GM13977 (cell line): ENCODE measurements around the gene PAQR7.

Experiments used
- DNase-seq: peaks from one replicate; pipeline ENCODE4 v3.0.0; 2012; ENCODE audit warnings: low spot score
- CTCF ChIP-seq: IDR thresholded peaks from 2 replicates; pipeline ENCODE4 v1.5.1; 2012; ENCODE audit warnings: mild to moderate bottlenecking, control low read depth; ENCODE audit not compliant: insufficient read depth; ENCODE audit errors: extremely low read depth, missing control alignments
- in situ Hi-C: fragments of 300-500 bp; cut with MboI; formaldehyde crosslinking; loops from one replicate; pipeline ENCODE4 v1.12.0; 2022; ENCODE audit warnings: low sequenced_read_pairs, low pct_unique_long_range_greater_than_20kb, mixed read lengths, inconsistent platforms; ENCODE audit not compliant: unreplicated experiment

The PAQR7 gene

GRCh38 chr1:25908161-25908560, 32.7 kb upstream of the PAQR7 start:
- in situ Hi-C loops = no loop called here
- TF ChIP-seq CTCF = no peak
- no peak for DNase-seq

GRCh38 chr1:25907601-25908000, 32.1 kb upstream of the PAQR7 start:
- in situ Hi-C loops = no loop called here
- TF ChIP-seq CTCF = no peak
- DNase-seq = no peak

GRCh38 chr1:25906644-25907300, 31.3 kb upstream of the PAQR7 start:
- in situ Hi-C loops = no loop called here
- DNase-seq = no peak
- TF ChIP-seq CTCF = no peak

GRCh38 chr1:25905680-25906643, 30.5 kb upstream of the PAQR7 start, which contains the start of gene STMN1:
TSS of gene STMN1 (minus strand) at chr1:25906419. CDS start at chr1:25904676, 1,743 bp downstream.
- DNase-seq = peak; percentile 93
- no peak for TF ChIP-seq CTCF
- in situ Hi-C loops = no loop called here

- peak; percentile 96 for DNase-seq
- TF ChIP-seq CTCF = peak; percentile 5
- in situ Hi-C loops = no loop called here
Measured at GRCh38 chr1:25904943-25905679, 29.6 kb upstream of the PAQR7 start.

GRCh38 chr1:25903986-25904385, 28.5 kb upstream of the PAQR7 start:
- no peak for TF ChIP-seq CTCF
- in situ Hi-C loops = no loop called here
- DNase-seq = no peak
